GM19372 (cell line): ENCODE measurements around the gene NUBPL.
"Not testable (repeated sequence)": the region's sequence is repeated elsewhere in the genome, so short reads cannot be mapped to it uniquely, and the experiment has no call there.

Experiments
- ATAC-seq: cut with Tn5 transposase; IDR thresholded peaks from one replicate; pipeline ENCODE4 v1.9.1; 2021; ENCODE audit warnings: mild to moderate bottlenecking, low read depth, moderate library complexity; ENCODE audit not compliant: unreplicated experiment

The NUBPL gene

DNA sequence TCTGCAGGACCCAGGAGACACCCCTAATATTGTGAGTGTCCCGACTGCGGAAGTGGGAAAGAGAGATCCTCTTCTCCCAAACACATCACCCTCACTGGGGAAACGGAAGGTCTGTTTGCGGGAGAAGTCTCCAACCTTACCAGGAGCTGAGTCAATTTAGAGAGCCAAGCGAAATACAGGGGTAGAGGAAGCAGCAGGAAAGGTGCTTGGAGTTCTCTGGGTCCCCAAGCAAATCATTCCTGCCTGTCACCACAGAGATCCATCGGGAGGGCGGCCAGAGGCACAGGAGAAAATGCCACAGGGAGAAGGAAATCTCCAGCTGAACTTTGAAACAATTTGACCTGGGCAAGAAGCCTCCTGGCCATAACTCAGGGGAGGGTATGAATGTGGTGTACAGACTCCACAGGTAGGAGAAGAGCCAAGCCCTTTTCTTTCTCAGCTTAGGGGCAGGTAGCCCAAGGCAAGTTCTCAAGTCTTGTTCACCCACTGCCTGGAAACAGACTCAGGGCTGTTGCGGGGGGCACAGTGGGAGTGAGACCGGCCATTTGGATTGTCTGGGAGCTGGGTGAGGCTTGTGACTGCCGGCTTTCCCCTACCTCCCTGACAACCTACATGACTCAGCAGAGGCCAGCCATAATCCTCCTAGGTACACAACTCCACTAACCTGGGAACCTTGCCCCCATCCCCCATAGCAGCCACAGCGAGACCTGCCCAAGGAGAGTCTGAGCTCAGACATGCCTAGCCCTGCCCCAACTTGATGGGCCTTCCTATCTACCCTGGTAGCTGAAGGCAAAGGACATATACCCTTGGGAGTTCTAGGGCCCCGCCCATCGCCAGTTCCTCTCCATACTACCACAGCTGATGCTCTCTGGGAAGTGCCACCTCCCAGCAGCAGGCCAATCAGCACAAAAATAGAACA, 304.0 kb downstream of the NUBPL start:
- ATAC-seq, result no peak

GRCh38 chr14:31867570-31867969, 306.4 kb downstream of the NUBPL start:
- ATAC-seq, result no peak

- not testable (repeated sequence) for ATAC-seq
Observed at GRCh38 chr14:31868096-31868495, 306.9 kb downstream of the NUBPL start.

GRCh38 chr14:31876741-31877140, 315.5 kb downstream of the NUBPL start:
- no peak for ATAC-seq

DNA sequence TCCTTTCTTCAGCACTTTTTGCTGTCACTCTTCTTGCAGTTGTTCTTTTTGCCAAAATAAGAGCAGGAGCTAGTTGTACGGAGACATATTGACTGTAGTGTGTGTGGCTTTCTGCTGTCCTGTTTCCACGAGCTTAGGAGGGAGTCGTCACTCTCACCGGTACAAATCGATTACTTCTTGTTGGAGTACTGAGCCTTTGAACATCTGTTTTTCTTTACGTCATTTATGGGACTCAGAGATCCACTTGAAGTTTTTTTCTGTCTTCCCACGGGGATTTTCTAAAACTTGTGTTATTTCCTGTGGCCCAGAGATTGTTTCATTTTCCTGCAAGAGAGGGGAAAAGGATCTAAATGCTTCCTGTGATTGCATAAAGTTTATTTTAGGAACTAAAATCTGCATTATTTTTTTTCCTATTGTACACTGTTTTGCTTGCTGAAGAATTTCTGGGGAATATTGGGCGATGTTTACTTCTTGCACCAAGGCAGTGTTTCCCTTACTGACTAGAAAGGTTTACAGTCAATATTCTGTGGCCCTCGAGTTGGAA, 316.1 kb downstream of the NUBPL start:
- ATAC-seq, result no peak

GRCh38 chr14:31879661-31880348, 318.6 kb downstream of the NUBPL start:
- no peak for ATAC-seq

DNA sequence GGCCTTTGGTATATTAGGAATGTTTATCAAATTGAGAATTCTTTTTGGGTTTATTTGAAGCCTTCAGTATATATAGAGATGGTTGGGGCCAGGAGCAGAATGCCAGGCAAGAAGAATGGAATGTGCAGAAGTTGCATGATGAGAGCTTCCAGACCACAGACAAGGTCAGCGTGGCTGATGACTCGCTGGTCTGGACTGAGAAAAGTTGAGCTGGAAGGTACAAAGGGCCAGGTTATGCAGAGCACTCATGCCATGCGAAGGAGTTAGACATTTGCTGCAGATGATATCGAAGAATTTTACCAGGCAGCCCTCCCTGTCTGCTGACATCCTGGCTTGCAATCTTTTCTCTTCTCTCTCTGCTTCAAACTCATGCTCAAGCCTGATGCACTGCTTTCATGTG, 319.7 kb downstream of the NUBPL start:
- no peak for ATAC-seq

- ATAC-seq, result no peak
Observed at GRCh38 chr14:31881531-31882310, 320.5 kb downstream of the NUBPL start.

DNA sequence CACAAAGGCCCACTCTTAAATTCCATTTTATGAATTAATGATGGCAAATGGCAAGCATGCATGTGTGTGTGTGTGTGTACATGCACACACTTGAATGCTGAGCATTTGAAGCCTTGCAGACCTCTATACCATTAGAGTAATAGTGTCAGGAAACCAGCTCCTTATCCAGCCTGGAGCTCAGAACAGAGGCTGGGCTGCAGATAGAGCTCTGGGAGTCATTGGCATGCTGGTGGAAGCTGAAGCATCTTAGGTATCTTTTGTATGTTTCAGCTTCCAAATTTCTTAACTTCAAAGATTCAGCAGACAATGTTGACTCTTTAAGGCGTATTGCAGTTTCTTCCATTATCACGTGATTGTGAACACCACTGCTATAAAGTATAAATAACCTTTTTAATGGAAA, 323.0 kb downstream of the NUBPL start:
- no peak for ATAC-seq

GRCh38 chr14:31884776-31885379, 323.7 kb downstream of the NUBPL start:
- ATAC-seq, result no peak

GRCh38 chr14:31886156-31886835, 325.1 kb downstream of the NUBPL start:
- no peak for ATAC-seq

GRCh38 chr14:31887929-31888580, 326.9 kb downstream of the NUBPL start:
- no peak for ATAC-seq

- ATAC-seq, result no peak
Observed at GRCh38 chr14:31889297-31889696, 328.1 kb downstream of the NUBPL start.

- ATAC-seq, result not testable (repeated sequence)
Observed at GRCh38 chr14:31890202-31890601, 329.0 kb downstream of the NUBPL start.

DNA sequence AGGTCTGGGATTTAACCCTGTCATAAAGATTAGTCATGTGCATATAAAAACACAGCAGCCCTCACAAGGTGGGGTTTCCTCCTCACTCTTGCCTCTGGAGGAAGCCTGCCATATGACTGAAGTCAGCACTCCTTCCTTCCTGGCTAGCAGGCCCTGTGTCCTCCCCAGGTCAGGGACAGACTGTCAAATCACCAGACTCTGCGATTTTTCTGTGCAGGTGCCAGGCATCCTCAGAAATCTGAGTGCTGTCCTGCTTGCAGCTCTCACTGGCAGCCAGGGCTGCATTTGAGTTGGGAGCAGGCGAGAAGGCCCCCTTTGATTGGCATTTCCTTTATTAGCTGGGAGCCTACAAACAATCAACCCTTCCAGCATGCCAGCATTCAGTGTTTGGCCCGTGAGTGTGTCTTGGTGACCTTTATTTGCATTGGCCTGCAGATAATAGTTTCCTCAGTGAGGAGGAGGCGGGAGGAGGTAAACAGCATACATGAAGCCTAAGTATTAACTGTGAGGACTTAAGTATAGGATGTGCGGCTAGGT, 332.1 kb downstream of the NUBPL start:
- ATAC-seq, result no peak

DNA sequence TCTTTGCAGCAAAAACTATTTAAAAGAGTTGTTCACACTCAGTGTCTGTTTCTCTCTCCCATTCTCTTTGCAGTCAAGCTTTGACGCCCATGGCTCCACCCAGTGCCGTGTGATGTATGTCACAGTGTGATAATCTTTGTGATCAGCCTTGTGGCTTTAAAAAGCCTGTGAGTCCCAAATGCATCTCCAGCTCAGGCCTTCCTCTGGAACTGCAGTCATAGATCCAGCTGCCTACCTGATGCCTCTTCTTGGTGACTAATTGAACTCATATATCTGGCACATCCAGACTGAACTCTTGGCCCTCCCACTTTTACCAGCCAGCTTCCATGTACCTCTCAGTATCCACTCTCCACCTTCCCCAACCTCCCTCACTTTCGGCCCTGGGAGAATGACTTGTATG, 333.1 kb downstream of the NUBPL start:
- no peak for ATAC-seq

GRCh38 chr14:31895206-31895605, 334.0 kb downstream of the NUBPL start:
- ATAC-seq, result no peak

- ATAC-seq, result no peak
Observed at GRCh38 chr14:31895646-31896045, 334.4 kb downstream of the NUBPL start.

- no peak for ATAC-seq
Observed at GRCh38 chr14:31897581-31898186, 336.5 kb downstream of the NUBPL start.
